Globus pallidus (tissue), 1 donor: ENCODE data around the gene DHDDS.

Source experiments
- DNase-seq: peaks from one replicate; pipeline ENCODE4 v3.0.0-alpha.2; 2015; ENCODE audit warnings: low spot score

Gene DHDDS

DNA sequence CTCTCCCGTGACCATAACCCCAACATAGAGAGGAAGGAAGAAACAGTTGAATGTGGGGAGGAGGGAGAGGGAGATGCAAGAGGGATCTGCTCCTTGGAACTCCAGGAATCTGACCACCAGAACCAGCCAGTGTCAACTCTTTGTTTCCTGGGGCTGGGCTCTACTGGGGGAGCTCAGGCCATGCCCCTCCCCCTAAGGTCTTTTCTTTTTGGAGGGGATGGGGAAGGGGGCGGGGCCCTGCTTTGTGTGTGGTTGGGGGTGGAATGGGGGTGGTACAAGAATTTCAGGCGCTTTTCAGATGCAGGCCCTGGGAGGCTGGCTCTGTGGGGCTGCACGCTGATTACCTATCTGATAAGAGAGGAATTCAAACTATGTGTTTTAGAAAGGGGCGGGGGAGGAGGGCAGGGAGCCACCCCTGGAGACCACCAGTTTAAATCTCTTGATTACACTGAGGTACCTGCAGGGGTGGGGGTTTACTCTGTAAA is 13.2 kb upstream of the DHDDS start:
- no peak for DNase-seq

DNA sequence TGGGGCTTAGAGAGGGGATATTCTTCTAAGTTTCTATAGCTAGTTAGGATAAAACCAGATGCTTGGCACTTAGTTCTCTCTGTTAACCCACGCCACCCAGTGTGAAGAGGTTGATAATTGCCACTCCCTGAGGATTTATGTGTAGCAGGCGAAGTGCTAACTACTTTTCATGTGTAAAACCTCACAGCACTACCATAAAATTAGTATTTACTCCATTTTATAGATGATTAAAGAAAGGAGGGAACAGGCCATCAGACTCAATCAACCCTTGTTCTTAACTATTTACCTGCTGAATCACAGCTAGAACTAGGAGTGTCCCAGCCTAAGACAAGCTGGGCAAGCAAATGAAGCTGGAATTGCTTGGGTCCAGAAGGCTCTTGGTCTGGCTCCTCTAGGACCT is 12.6 kb upstream of the DHDDS start:
- no peak for DNase-seq

DNA sequence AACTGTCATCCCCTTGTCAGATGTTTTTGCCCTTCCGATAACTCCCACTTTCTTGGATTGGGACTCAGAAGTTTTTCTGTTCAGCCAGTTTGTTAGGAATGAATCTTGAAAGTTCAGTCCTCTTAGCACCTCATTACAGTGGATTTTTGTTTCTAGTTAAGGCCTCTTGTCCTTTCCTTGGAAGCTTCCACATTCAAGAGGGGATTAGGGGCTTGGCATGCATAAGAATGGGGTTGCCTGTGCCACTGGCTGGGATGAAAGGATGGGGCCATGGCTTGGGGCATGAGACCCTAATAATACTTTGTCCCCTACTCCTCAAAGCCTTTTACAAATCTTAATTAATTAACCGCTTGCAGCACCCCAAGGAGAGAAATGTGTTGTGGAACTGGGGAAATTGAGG is 2.4 kb upstream of the DHDDS start:
- no peak for DNase-seq

DNA sequence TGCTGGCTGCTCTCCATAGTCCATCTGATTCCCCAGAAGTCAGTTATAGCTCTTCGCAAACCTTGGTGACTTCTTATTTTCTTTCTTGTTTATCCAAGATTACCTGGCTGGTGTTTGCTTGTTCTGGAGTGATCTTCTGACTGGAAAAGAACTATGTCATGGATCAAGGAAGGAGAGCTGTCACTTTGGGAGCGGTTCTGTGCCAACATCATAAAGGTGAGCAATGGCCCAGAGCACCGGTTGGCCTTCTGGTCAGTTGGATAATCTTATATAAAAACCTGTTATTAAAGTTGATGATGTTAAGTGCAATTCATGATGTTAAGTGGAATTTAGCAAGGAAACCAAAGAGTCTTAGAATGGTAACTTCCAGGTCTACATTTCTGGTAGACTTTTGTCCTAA is 672 bp downstream of the DHDDS start:
- no peak for DNase-seq

DNA sequence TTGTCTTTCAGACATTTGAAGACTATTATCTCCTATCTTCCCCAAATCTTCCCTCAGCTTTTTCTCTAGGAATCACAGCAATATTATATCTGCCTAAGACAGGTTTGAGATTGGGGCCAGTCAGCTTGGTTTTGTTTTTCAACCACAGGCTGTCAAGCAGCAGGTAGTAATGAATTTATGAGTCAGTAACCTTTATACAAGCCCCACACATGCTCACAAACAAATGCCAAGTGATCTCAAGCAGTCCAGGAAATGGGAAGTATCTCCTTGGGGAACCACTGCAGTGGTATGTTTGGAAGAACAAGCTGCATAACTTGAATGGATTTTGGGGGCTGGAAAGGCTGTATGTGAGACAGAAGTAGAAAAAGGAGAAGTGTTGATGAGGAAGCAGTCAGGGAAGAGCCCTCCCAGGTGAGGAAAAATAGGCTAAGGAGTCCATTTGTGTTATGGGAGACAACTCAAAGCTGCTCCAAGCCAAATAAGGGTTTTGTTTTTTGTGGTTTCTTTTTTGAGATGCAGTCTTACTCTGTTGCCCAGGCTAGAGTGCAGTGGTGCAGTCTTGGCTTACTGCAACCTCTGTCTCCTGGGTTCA is 2.1 kb downstream of the DHDDS start:
- no peak for DNase-seq

DNA sequence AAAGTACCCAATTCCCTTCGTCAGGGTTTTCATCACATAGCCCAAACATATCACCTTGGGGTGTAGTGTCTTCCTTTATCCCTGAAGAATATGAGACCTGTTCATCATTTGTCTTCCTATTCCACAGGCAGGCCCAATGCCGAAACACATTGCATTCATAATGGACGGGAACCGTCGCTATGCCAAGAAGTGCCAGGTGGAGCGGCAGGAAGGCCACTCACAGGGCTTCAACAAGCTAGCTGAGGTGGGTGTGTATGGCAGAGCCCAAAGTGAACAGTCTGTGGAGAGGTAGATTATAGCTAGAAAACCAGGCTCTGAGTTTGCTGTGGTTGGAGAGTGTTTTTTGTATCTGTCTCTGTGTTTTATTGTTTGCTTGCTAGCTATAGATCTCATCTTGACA is 5.9 kb downstream of the DHDDS start:
- DNase-seq: no peak

DNA sequence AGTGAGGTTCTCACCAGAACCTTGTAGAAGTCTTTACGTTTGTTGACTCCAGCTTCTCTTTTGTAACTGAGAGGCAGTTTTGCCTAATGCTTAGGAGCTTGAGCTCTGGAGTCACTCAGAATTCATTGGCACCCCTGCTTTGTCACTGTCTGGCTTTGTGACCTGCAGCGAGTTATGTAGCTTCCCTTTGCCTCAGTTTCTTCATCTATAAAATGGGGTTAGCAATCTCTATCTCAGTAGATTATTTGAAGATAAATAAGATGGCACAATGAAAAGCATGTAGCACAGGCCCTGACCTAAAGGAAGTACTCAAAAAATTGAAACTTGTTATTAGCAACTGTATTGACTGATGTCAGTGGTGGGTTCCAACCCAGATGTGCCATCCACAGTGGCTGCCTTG is 8.1 kb downstream of the DHDDS start:
- DNase-seq: no peak

DNA sequence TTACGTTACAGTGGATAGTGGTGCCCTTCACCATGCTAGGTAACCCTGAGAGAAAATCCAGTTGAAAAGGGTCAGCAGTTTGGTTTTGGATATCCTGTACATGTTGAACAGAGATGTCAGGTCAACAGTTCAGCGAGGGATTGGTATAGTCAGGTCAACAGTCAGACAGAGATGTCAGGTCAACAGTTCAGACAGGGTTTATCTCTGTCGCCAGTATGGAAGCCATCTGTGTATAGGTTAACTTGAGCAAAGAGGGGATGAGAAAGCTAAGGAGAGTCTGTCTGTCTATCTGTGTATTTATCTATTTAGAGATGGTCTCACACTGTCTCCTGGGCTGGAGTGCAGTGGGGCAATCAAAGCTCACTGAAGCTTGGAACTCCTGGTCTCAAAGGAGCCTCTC is 17.7 kb downstream of the DHDDS start:
- no peak for DNase-seq

DNA sequence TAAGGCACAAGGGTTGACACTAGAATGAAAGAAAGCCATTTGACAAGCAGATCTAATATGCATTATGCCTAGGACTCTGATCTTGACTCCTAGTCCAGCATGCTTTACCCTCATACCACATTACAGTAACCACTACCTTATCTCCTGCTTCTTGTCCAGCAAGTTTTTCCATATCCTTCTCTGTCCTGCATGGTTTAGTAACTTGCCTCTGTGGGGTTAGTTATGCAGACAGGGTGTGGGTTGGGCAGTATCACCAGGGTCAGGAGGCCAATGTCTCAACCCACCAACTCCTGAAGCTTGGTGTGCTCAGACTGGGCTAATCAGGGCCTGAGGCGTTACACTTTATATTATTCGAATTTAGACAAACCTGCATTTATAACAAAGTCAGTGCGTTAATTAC is 18.8 kb downstream of the DHDDS start:
- no peak for DNase-seq

DNA sequence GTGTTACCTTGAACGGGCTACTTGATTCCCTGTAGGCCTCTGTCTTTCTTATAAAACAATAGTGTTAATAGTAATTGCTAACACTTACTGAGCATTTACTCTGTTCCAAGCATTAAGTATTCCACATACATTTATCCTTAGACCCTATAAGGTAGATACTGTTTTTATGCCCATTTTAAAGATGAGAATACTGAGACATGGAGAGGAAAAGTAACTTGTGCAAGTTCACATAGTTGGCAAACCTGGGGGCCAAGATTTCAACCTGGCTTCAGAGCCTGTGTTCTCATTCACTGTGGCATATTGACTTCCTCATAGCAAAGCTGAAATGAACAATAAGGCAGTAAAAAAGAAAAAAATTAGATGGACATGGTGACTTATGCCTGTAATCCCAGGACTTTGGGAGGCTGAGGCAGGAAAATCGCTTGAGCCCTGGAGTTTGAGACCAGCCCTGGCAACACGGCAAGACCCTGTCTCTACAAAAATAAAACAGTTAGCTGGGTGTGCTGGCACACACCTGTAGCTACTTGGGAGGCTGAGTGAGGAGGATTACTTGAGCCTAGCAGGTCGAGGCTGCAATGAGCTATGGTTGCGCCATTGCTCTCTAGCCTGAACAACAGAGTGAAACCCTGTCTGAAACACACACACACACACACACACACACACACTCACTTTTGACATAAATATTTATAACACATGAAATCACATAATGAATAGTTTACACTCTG is 20.5 kb downstream of the DHDDS start:
- DNase-seq: no peak

DNA sequence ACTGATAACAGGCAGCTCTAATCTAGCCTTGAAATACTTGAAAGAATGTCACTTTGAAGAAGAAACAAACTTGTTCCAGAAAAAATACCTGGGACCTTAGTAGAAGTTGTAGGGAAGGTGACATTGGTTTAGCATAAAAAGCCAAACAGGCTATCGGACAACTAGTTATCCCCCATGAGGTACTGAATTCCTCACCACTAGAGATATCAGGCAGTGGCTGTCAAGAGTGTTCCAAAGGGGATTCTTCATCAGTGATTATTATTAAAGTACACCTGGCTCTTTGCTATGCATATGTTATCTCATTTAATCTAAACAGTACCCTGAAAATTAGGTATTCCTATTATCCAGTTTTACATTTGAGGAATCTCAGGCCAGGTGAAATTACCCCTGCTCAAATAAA is 27.0 kb downstream of the DHDDS start:
- DNase-seq: no peak

DNA sequence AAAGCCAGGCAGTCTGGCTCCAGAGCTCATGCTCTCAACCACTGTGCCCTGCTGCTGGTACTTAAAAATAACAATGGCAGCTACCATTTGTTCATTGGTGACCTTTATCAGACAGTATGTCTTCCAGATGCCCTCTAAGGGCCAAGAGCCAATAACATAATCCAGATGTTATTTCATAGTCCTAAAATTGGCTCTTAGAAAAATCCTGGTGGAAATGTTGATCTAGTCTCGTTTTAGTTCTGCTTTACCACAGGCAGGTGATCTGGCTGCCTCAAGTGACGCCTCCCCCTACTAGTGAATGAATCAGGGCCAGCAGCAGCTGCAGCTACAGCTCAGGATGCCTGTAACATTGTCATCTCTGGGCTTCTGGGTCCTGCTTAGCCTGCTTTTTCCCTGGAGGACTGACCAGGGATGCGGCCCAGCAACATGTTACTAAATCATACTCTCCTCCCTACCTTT is 27.5 kb downstream of the DHDDS start:
- DNase-seq: no peak

DNA sequence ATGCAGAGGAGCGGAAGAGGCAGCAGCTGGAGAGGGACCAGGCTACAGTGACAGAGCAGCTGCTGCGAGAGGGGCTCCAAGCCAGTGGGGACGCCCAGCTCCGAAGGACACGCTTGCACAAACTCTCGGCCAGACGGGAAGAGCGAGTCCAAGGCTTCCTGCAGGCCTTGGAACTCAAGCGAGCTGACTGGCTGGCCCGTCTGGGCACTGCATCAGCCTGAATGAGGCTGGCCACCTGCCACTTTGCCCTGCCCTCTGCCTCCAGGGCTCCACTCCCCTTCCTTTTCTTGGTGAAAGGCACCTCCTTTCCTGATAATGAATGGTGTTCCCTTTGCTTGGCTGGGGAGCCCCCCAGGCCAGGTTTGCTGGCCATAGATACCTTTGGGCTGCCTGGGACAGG is 36.8 kb downstream of the DHDDS start:
- peak; percentile 29 for DNase-seq

DNA sequence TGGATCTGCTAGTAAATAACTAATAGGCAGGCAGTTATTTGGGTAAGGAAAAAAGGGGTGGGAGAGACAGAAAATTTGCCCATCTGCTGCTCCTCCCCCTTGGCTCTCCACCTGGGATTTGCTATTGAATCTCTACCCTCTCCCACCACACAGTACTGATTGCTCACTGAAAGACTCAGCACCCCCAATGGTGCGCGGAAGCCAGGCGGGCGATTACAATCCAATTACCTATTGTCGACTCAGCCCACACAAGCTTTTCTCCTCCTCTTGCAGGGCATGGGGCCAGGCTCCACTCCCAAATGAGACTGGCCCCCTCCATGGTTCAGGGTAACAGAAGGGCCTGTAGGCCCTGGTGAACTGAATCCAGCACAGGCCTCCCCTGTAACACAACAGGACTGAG is 37.4 kb downstream of the DHDDS start:
- DNase-seq: no peak

DNA sequence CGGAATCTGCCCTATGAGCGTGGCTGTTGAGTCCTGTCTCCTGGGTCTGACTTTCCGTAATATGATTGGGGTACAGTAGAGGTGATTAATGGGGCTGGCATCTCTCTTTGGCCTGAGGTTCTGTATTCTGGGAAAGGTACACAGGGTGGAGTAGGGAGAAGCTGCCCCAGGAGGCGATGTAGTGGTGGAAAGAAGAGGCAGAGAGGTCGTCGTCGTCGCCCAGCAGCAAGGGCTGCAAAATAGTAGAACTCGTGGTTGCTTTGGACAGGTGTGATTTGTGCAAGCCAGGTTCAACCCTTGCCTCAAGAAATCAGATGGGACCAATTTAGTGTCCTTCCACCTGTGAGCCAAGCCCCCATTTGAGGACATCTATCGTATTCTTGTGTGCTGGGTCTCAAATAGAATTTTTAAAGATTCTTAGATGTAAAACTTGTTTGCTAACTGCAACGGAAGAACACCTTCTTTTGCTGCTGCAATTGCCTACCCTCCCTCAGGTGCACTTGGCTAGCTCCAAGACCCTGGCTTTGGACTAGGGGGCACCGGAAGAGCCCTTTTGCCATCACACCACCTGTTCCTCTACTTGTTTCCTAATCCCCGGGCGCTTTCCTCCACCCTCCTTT is 38.9 kb downstream of the DHDDS start:
- DNase-seq: peak; percentile 17

DNA sequence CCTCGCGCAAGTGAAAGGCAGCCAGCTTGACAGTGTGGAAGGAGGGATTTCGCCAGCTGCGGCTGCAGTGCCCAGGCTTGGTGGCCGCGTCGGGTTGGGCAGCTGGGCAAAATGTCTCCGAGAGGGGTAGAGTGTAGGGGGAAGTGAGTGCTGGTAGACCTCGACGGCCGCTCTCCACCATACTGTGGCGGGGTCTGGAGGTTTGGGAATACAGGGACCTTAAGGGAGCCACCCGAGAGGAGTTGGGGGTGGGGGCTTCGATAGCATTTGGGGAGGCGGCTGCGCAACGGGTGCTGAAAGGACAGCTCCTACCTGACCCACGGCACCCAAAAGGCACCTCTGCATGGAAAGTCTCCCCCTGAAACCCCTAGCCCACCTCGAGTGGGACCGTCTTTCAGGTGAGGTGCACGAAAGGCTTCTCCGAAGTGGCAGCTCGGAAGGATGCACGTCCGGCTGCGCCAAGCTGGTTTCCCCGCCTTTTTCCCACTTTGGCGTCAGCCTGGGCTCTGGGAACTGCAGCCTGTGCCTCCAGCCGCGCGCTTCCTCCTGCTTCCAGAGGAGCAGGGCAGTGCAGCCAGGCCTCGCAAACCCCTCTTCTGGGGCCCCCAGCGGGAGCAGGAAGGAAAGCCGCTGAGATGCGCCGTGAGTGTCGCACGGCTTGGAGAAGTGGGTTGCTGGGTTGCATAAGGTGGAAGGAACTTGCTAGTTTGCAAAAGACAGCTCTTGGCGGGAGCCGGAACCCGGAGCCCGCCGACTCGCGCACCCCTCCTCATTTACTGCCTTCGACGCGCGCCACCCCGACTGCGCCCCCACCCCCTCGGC is 39.6 kb downstream of the DHDDS start:
- peak; percentile 54 for DNase-seq

DNA sequence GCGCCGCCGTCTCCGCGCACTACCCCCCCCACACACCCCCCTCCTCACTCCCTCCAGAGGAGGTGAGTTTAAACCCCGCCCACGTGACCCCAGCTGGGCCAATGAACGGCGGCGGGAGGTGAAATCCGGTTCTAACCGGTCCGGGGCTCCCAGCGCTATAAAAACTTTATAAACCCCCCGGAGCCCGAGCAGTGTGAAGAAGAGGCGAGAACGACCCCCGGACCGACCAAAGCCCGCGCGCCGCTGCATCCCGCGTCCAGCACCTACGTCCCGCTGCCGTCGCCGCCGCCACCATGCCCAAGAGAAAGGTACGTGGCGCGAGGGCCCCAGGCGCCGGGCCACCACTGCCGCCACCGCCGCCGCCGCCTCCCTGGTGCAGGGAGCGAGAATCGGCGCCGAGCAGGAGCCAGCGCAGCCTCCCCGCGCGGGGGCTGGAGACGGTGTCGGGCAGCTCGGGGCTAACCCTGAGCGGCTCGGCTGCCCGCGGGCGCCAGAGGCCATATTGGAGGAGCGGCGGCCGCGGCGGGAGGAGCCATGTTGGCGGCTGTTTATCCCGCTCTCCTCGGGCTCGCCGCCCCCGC is 40.3 kb downstream of the DHDDS start, which contains the start of gene HMGN2:
Gene HMGN2, plus strand, starts transcription at position 121 of the 581 bp plus-strand sequence. Its CDS starts 173 bp downstream, at position 294.
- DNase-seq: peak; percentile 93

DNA sequence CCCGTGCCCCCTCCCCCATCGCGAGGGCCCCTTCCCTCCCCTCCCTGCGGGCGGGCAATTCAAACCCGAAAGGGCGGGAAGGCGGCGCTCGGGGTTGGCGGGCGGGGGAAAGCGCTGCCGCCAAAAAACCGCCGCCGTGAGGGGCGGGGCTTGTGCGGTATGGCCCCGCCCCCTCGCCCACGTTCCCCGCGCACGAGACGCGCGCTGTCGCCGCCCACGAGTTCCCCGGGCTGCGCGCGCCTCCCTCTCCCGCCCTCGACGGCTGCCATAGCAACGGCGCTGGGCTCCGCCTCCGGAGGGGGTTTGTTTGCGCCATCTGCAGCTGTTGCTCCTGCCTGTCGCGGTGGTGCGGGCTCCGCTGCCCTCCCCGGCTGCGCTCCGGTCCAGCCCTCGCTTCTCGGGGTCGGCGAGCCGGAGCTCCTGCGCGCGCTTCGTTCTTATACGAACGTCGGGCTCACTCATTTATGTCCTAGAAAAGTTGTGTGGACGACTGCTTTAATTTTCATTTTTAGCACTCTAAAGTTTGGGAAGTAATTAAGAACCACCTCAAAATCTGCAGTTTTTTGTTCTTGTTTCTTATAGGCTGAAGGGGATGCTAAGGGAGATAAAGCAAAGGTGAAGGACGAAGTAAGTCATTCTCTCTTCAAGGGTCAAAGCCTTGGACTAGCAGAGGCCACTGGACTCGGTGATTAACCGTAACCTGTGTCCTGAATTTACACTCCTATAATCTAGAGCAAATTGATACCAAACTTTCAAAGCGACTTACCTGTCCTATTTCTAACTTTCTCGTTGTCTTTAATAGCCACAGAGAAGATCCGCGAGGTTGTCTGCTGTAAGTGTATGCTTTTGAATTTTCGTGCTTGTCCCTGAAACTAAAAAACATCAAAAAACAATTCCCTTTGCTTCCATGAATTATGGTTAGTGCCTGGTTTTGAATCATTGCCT is 41.1 kb downstream of the DHDDS start:
- DNase-seq: peak; percentile 96

DNA sequence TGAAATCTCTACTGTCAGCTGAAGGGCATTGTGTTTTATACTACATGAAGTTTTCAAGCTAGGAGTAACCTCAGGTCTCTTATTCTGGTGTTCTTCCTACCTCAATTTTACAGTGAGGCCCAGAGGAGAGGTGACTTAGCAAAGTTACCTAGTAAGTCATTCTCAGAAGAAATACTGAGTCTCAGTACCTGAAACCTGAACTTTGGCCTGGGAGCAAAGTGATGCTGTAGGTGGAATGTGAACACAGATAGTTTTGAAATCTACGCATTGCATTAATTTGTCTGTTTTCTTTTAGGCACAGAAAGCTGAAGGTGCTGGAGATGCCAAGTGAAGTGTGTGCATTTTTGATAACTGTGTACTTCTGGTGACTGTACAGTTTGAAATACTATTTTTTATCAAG is 42.7 kb downstream of the DHDDS start:
- DNase-seq: no peak

DNA sequence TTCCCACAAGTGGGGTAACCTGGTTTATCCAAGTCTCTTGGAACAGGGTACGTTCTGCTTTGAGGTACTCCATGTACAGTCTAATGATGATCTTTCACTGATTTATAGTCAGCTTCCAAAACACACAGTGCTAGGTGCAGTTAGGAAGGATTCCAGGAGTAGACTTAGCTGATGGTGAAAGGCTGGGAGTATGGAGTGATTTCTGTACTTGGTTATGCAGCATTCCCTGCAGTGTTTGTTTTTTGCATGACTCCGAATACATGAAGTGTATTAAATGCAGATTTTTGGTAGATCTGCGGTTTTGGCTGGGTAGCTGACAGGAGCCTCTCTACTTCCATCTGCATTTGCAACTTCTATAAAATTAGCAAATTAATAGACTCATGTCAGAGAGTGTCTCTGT is 43.9 kb downstream of the DHDDS start:
- no peak for DNase-seq

DNA sequence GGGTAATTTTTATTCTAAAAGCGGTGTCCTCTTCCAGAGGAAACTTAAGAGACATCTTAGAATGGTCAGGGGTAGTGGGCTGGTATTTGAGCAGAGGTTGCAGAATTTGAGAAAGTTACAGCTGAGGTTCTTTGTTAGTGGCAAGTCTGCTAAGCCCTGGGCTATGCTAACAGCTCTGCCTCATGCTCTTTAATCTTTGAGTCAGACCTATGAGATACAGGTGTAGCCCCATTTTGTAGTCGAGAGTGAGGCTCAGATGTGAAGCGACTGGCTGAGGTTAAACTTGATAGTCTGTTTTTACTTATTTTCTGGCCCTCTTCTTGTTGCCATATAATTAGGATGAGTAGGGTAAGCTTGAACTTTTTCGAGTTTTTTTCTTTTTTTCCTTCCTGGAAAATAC is 44.8 kb downstream of the DHDDS start:
- no peak for DNase-seq
